HepG2 (cell line): ENCODE measurements around the gene SNCG. TPM values are rescaled to one million over a fixed set of nuclear protein-coding genes. Genes with fewer than 3 reads are reported as not detected.

ENCODE experiments used
- ATAC-seq: fragments of 200-7000 bp; cut with Tn5 transposase; 3 replicates; pipeline ENCODE4 v1.9.1; 2020; ENCODE audit warnings: mild to moderate bottlenecking, moderate library complexity
- BruUV-seq: library from RNA; stranded (reverse); fragments of 400-500 nt; replicated peaks from 2 replicates; lab custom pipeline; 2021; lab: Mats Ljungman, UMichigan
- CTCF ChIA-PET: fragments of 300-600 bp; formaldehyde crosslinking; extraction: SDS; loops from one replicate; lab custom pipeline; 2021; ENCODE audit warnings: low total read pairs, inconsistent platforms, low intra/inter-chr PET ratio; lab: Yijun Ruan, JAX
- POLR2A ChIA-PET: fragments of 350-600 bp; sonication (Branson Sonifier 250); formaldehyde crosslinking; loops from one replicate; lab custom pipeline; 2020; ENCODE audit warnings: antibody characterized with exemption, inconsistent platforms; lab: Yijun Ruan, JAX
- DNase-seq: peaks from one replicate; pipeline ENCODE4 v3.0.0-alpha.2; 2015; ENCODE audit warnings: low spot score
- FAIRE-seq: peaks from 3 replicates; lab custom pipeline; 2011; peaks lifted over from hg19 to GRCh38; lab: Jason Lieb, UNC
- H2AFZ ChIP-seq: one replicate; pipeline ENCODE4 v1.6.1; 2011; ENCODE audit warnings: low read length, inconsistent platforms
- H3K27ac ChIP-seq: fragments of 300-600 bp; 3 replicates; pipeline ENCODE4 v1.8.0; 2011; ENCODE audit warnings: mixed run types, mild to moderate bottlenecking, mixed read lengths, low read length, inconsistent platforms; ENCODE audit not compliant: insufficient read depth; ENCODE audit errors: extremely low read length
- H3K27me3 ChIP-seq, 2 experiments: fragments of 200-600 bp in 1 of 2; 2 replicates in 1 of 2; 3 replicates in 1 of 2; pipeline versions ENCODE4 v1.6.0 to v1.8.0; 2011; ENCODE audit warnings: low read length in 2 of 2, mild to moderate bottlenecking in 2 of 2, moderate library complexity in 2 of 2, inconsistent platforms in 1 of 2; ENCODE audit not compliant: insufficient read depth in 2 of 2, control insufficient read depth in 1 of 2
- H3K36me3 ChIP-seq, 2 experiments: fragments of 200-600 bp in 1 of 2; replicated peaks in 1 of 2; 2 replicates in 1 of 2; 3 replicates in 1 of 2; pipeline versions ENCODE4 v1.5.1 to v1.8.0; 2011; ENCODE audit warnings: low read length in 2 of 2, inconsistent platforms in 1 of 2; ENCODE audit not compliant: insufficient read depth in 2 of 2, control insufficient read depth in 1 of 2
- H3K4me1 ChIP-seq: 2 replicates; pipeline ENCODE4 v1.5.1; 2012; ENCODE audit warnings: low read length, inconsistent platforms; ENCODE audit not compliant: insufficient read depth
- H3K4me2 ChIP-seq: 2 replicates; pipeline ENCODE4 v1.6.0; 2011; ENCODE audit warnings: low read depth, low read length, inconsistent platforms
- H3K4me3 ChIP-seq, 3 experiments: fragments of 200-600 bp in 1 of 3; sonication (generic), shearing (Covaris generic) in 1 of 3; replicated peaks in 1 of 3; 2 replicates each; pipeline ENCODE4 v1.5.1; 2011 to 2016; ENCODE audit warnings: low read length in 3 of 3, inconsistent platforms in 2 of 3, low read depth in 2 of 3, mild to moderate bottlenecking in 2 of 3, control low read depth in 1 of 3, mixed read lengths in 1 of 3; ENCODE audit not compliant: insufficient read depth in 1 of 3
- H3K79me2 ChIP-seq: one replicate; pipeline ENCODE4 v1.6.1; 2011; ENCODE audit warnings: low read length, inconsistent platforms; ENCODE audit not compliant: insufficient read depth
- H3K9ac ChIP-seq: 2 replicates; pipeline ENCODE4 v1.6.0; 2011; ENCODE audit warnings: mild to moderate bottlenecking, low read depth, low read length, inconsistent platforms; ENCODE audit not compliant: insufficient read depth
- H3K9me3 ChIP-seq: 2 replicates; pipeline ENCODE4 v1.5.1; 2012; ENCODE audit warnings: mild to moderate bottlenecking, low read length
- H4K20me1 ChIP-seq: 2 replicates; pipeline ENCODE4 v1.6.0; 2011; ENCODE audit warnings: inconsistent platforms, mild to moderate bottlenecking, low read length, moderate library complexity; ENCODE audit not compliant: insufficient read depth
- MTA1 ChIP-seq: sonication (generic); formaldehyde crosslinking; IDR thresholded peaks from 2 replicates; pipeline ENCODE4 v1.4.0; 2020; ENCODE audit warnings: missing genetic modification reagents, mild to moderate bottlenecking, borderline replicate concordance
- WIZ ChIP-seq: sonication (generic); formaldehyde crosslinking; IDR thresholded peaks from 2 replicates; pipeline ENCODE4 v1.5.1; 2020; ENCODE audit warnings: mild to moderate bottlenecking, missing genetic modification reagents
- ZBTB7B ChIP-seq: sonication (generic); formaldehyde crosslinking; IDR thresholded peaks from 2 replicates; pipeline ENCODE4 v1.4.0; 2020; ENCODE audit warnings: missing genetic modification reagents
- ZNF260 ChIP-seq: sonication (generic); formaldehyde crosslinking; IDR thresholded peaks from 2 replicates; pipeline ENCODE4 v1.4.0; 2020; ENCODE audit warnings: missing genetic modification reagents, low read depth, mild to moderate bottlenecking, borderline replicate concordance
- ZNF496 ChIP-seq: sonication (generic); formaldehyde crosslinking; IDR thresholded peaks from 2 replicates; pipeline ENCODE4 v1.8.1; 2023; ENCODE audit warnings: mild to moderate bottlenecking, moderate library complexity, missing genetic modification reagents; ENCODE audit not compliant: insufficient replicate concordance
- ZNF557 ChIP-seq: sonication (generic); formaldehyde crosslinking; IDR thresholded peaks from 2 replicates; pipeline ENCODE4 v1.4.0; 2020; ENCODE audit warnings: missing genetic modification reagents
- ZNF619 ChIP-seq: sonication (generic); formaldehyde crosslinking; IDR thresholded peaks from 2 replicates; pipeline ENCODE4 v1.4.0; 2020; ENCODE audit warnings: mild to moderate bottlenecking, missing genetic modification reagents
- ZNF660 ChIP-seq: sonication (generic); formaldehyde crosslinking; IDR thresholded peaks from 2 replicates; pipeline ENCODE4 v1.5.1; 2020; ENCODE audit warnings: mild to moderate bottlenecking, low read depth, missing genetic modification reagents, borderline replicate concordance
- ZNF670 ChIP-seq: sonication (generic); formaldehyde crosslinking; IDR thresholded peaks from 2 replicates; pipeline ENCODE4 v1.8.0; 2022; ENCODE audit warnings: mild to moderate bottlenecking, missing genetic modification reagents, borderline replicate concordance
- WGBS: methylation state at CpG from one replicate; pipeline ENCODE4 v1.1.6; 2017; ENCODE audit warnings: low lambda C conversion rate; 5-methylcytosine and 5-hydroxymethylcytosine counted together
- in situ Hi-C: cut with HindIII; loops from 2 replicates; pipeline ENCODE4 v1.10.0; 2017; ENCODE audit warnings: low pct_unique_long_range_greater_than_20kb; ENCODE audit not compliant: extremely low pct_ligation_motif_present
- intact Hi-C: fragments of 100-400 bp; cut with micrococcal nuclease; formaldehyde crosslinking; loops from one replicate; pipeline ENCODE4 v1.10.0; 2022; ENCODE audit not compliant: unreplicated experiment
- polyA plus RNA-seq, 8 experiments: library from polyadenylated mRNA; depleted of rRNA in 3 of 8; stranded (reverse) in 7 of 8; unstranded in 1 of 8; fragments of >200 nt; fragmentation: Illumina TruSeq in 4 of 8; extraction: Trizol in 4 of 8; gene quantifications; 2 replicates each; pipeline versions ENCODE4 v1.2.1 to v1.2.3, GENCODE V29; 2011 to 2016; ENCODE audit warnings: low read depth in 4 of 8, missing spikeins in 1 of 8, mixed read lengths in 1 of 8; ENCODE audit not compliant: insufficient read depth in 1 of 8
- total RNA-seq, 5 experiments: library from RNA; depleted of rRNA; stranded (reverse); fragments of >200 nt; fragmentation: Illumina TruSeq; extraction: Trizol; gene quantifications; 2 replicates each; pipeline ENCODE4 v1.2.3, GENCODE V29; 2016; ENCODE audit warnings: low read depth in 1 of 5
- TF ChIP-seq, protein P1 (sequence below): sonication (generic); formaldehyde crosslinking; IDR thresholded peaks from 2 replicates; pipeline ENCODE4 v1.4.0; 2020; ENCODE audit warnings: low read depth, mild to moderate bottlenecking, missing genetic modification reagents
- TF ChIP-seq, protein P2 (sequence below): sonication (generic); formaldehyde crosslinking; IDR thresholded peaks from 2 replicates; pipeline ENCODE4 v1.9.0; 2022; ENCODE audit warnings: low read depth, missing genetic modification reagents
- TF ChIP-seq, protein P3 (sequence below): sonication (generic); formaldehyde crosslinking; IDR thresholded peaks from 2 replicates; pipeline ENCODE4 v1.4.0; 2020; ENCODE audit warnings: missing genetic modification reagents

The SNCG gene
- total and polyA plus RNA-seq, 2 of the 13 experiments (the other 11 are each of a cell fraction or from before 2014, with no cell fraction given) = 0.22 to 0.91 TPM

DNA sequence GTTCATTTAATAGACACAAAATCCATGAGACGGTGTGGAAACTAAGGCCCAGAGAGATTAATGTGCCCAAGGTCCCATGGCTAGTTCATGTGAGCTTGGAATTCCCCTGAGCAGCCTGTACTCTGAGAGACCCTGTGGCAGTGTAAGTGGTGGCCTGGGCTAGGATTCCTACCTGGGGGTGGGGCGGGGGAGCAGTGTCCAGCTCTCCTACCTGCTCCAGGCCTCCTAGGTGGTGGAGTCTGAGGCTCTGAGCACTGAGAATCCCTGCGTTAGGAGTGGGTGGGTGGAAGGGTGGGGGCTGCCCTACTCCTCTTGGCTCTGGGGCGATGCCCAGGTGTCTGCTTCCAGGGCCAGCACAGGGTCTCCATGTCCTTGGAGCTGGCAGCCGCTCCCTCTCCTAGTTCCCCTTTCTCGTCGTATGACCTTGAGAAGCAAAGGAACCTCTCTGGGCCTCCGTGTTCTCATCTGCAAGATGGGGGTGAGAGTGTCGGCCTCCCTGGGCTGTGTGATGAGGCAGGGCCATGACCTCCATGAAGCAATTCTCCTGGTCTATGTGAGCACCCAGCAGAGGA lies 2.5 kb downstream of the SNCG start:
- intact Hi-C loops = loop anchor here (1.0 kb wide), 1 partner anchor 16 kb away; no protein-coding TSS in a partner anchor
- Histone ChIP-seq H3K4me3 (peak overlapping the region in 1 of 3 experiments; percentile 66; a peak in 2 of 6 replicates), H3K4me2 (peak overlapping the region; percentile 73), H3K27me3 (peaks cover 11 to 69% of the 10 kb centered on the region in 2 experiments), H4K20me1 (no peaks in the 10 kb centered on the region), H3K36me3 (no peaks in the 10 kb centered on the region), H2AFZ (no peak overlapping the region), H3K27ac (no peak overlapping the region), H3K9ac (no peak overlapping the region), H3K79me2 (no peaks in the 10 kb centered on the region), H3K4me1 (peaks cover 51% of the 10 kb centered on the region), H3K9me3 (no peaks in the 10 kb centered on the region)
- ChIA-PET CTCF (interaction anchor here (0.8 to 1.8 kb wide), 3 partner anchors 15 to 273 kb away, joined by 4 to 20 read pairs (median 4); no protein-coding TSS in a partner anchor), POLR2A (no interaction called here)
- ATAC-seq = peak; percentile 2; the same call in 2 of the 3 replicates
- no peak for FAIRE-seq
- in situ Hi-C loops = no loop called here
- 0% methylated on average over 3 of the region's 9 CpGs for WGBS
- no peak for DNase-seq
- TF ChIP-seq ZNF660 (CRISPR knock-in tag) = no peak
- 0 out of 2 replicates have a peak, but pooled peaks have one; percentile 1 for TF ChIP-seq MTA1
- no TSS peak for BruUV-seq

DNA sequence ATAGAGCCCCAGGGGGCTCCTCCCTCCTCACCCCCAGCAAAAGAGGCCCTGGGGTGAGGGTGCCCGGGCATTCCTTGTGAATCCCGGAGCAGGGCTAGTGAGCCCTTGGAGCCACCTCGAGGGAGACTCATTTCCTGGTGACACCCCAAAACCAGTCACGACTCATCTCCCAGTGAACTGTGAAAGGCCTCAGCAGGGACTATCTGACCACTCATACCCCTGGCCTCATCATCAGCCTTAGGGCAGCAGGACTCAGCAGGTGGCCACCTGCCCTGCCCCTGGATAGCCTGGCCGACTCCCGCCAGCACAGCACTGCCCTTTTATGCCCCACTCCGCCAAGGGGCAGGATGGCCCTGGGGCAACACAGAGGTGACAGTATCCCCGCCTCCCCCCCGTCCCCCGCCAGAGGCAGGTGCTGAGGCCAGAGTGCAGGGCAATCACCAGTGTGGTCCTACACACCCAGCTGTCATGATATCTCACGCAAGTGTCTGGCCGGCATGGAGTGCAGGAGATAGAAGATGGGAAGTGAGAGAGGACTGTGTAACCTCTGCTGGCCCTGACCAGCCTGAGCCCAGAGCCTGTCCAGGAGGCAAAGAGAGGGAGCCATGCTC lies 3.2 kb downstream of the SNCG start:
- no peak overlapping the region for H3K9ac ChIP-seq
- no TSS peak for BruUV-seq
- no peak for TF ChIP-seq WIZ (CRISPR knock-in tag)
- no peak for TF ChIP-seq ZNF619 (CRISPR knock-in tag)
- TF ChIP-seq ZBTB7B = no peak
- TF ChIP-seq, protein P1, sequence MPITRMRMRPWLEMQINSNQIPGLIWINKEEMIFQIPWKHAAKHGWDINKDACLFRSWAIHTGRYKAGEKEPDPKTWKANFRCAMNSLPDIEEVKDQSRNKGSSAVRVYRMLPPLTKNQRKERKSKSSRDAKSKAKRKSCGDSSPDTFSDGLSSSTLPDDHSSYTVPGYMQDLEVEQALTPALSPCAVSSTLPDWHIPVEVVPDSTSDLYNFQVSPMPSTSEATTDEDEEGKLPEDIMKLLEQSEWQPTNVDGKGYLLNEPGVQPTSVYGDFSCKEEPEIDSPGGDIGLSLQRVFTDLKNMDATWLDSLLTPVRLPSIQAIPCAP = no peak
- TF ChIP-seq ZNF557 (CRISPR knock-in tag) = no peak
- TF ChIP-seq ZNF260 (CRISPR knock-in tag) = no peak
- TF ChIP-seq, protein P2, sequence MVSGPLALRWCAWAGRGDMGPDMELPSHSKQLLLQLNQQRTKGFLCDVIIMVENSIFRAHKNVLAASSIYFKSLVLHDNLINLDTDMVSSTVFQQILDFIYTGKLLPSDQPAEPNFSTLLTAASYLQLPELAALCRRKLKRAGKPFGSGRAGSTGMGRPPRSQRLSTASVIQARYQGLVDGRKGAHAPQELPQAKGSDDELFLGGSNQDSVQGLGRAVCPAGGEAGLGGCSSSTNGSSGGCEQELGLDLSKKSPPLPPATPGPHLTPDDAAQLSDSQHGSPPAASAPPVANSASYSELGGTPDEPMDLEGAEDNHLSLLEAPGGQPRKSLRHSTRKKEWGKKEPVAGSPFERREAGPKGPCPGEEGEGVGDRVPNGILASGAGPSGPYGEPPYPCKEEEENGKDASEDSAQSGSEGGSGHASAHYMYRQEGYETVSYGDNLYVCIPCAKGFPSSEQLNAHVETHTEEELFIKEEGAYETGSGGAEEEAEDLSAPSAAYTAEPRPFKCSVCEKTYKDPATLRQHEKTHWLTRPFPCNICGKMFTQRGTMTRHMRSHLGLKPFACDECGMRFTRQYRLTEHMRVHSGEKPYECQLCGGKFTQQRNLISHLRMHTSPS (CRISPR knock-in tag) = no peak
- TF ChIP-seq ZNF496 (CRISPR knock-in tag) = no peak
- no peak for TF ChIP-seq ZNF670 (CRISPR knock-in tag)
- TF ChIP-seq, protein P3, sequence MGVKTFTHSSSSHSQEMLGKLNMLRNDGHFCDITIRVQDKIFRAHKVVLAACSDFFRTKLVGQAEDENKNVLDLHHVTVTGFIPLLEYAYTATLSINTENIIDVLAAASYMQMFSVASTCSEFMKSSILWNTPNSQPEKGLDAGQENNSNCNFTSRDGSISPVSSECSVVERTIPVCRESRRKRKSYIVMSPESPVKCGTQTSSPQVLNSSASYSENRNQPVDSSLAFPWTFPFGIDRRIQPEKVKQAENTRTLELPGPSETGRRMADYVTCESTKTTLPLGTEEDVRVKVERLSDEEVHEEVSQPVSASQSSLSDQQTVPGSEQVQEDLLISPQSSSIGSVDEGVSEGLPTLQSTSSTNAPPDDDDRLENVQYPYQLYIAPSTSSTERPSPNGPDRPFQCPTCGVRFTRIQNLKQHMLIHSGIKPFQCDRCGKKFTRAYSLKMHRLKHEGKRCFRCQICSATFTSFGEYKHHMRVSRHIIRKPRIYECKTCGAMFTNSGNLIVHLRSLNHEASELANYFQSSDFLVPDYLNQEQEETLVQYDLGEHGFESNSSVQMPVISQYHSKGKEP (CRISPR knock-in tag) = no peak

More for the DNA sequence above, 3.2 kb downstream of the SNCG start:
- H2AFZ ChIP-seq = no peak overlapping the region
- H3K79me2 ChIP-seq = no peaks in the 10 kb centered on the region
- DNase-seq = no peak
- in situ Hi-C loops (no loop called here), intact Hi-C loops (no loop called here)
- POLR2A ChIA-PET = interaction anchor here (0.6 kb wide), 1 partner anchor 67 kb away, joined by 3 read pairs; no protein-coding TSS in a partner anchor
- no peak overlapping the region for H3K4me3 ChIP-seq
- no peaks in the 10 kb centered on the region for H3K36me3 ChIP-seq
- H3K9me3 ChIP-seq = no peaks in the 10 kb centered on the region
- no peak overlapping the region for H3K27ac ChIP-seq
- WGBS = 10% methylated on average over 2 of the region's 12 CpGs
- ATAC-seq = no peak
- no peaks in the 10 kb centered on the region for H4K20me1 ChIP-seq
- CTCF ChIA-PET = interaction anchor here (1.8 kb wide), 1 partner anchor 22 kb away, joined by 20 read pairs; no protein-coding TSS in a partner anchor
- peaks cover 58% of the 10 kb centered on the region for H3K4me1 ChIP-seq
- FAIRE-seq = no peak
- no peak overlapping the region for H3K4me2 ChIP-seq
- peaks cover 10 to 64% of the 10 kb centered on the region in 2 experiments for H3K27me3 ChIP-seq
